ENCODE measurements around the gene FOXN4. TPM values are rescaled to one million over a fixed set of nuclear protein-coding genes. Genes with fewer than 3 reads are reported as not detected.

Gene FOXN4
- total and polyA plus RNA-seq, 9 of the 15 experiments (the other 6 are each of a cell fraction or from before 2014, with no cell fraction given) = not detected

GRCh38 chr12:109330282-109331230 is 21.5 kb upstream of the FOXN4 start:
- CTCF ChIA-PET (ENCODE audit: low intra/inter-chr PET ratio) = no interaction called here
- intact Hi-C loops (cut with micrococcal nuclease) = no loop called here
- WGBS (ENCODE audit: insufficient coverage, low coverage, missing lambda C conversion rate) = 3% methylated on average over 15 of the region's 16 CpGs
- POLR2A ChIA-PET = interaction anchor here (0.6 kb wide), 1 partner anchor 1054 kb away, joined by 3 read pairs; no protein-coding TSS in a partner anchor
- no peaks in the 10 kb centered on the region for H3K9me3 ChIP-seq (replicated peaks; ENCODE audit: control insufficient read depth, insufficient read depth, low read depth, low read length)
- H3K79me2 ChIP-seq (ENCODE audit: control insufficient read depth, insufficient read depth, low read length) = no peaks in the 10 kb centered on the region
- FAIRE-seq = no peak
- no peak overlapping the region for H2AFZ ChIP-seq (ENCODE audit: low read depth, low read length)
- no peak for ATAC-seq
- no TSS peak for BruUV-seq (replicated peaks)
- no peak overlapping the region for H3K4me3 ChIP-seq
- no peak overlapping the region for H3K9ac ChIP-seq (ENCODE audit: insufficient read depth in 1 of 2, low read depth in 2 of 2, low read length in 2 of 2)
- TF ChIP-seq ZNF41 (CRISPR knock-in tag; conservative IDR thresholded peaks at IDR 0.05) = no peak
- TF ChIP-seq SPI1 (IDR thresholded peaks at IDR 0.05; ENCODE audit: borderline replicate concordance, low read depth, low read length) = peak; percentile 90
- no peaks in the 10 kb centered on the region for H3K9me1 ChIP-seq (ENCODE audit: control insufficient read depth, insufficient read depth, low read length)
- H4K20me1 ChIP-seq (replicated peaks; ENCODE audit: control insufficient read depth, insufficient read depth, low read length) = no peaks in the 10 kb centered on the region
- H3K36me3 ChIP-seq (ENCODE audit: control insufficient read depth, insufficient read depth, low read length) = no peaks in the 10 kb centered on the region
- H3K27ac ChIP-seq (ENCODE audit: extremely low read depth, low read depth, low read length) = no peak overlapping the region
- in situ Hi-C loops (cut with MboI) = no loop called here
- peaks cover 15 to 32% of the 10 kb centered on the region in 2 experiments; a peak in 4 of 5 replicates for H3K27me3 ChIP-seq (ENCODE audit: control insufficient read depth in 2 of 2, insufficient read depth in 2 of 2, low read length in 2 of 2)
- no peaks in the 10 kb centered on the region for H3K4me1 ChIP-seq (replicated peaks in 1 of 2; ENCODE audit: control insufficient read depth in 2 of 2, insufficient read depth in 2 of 2, low read length in 2 of 2)
- no peak for DNase-seq (ENCODE audit: extremely low read depth in 1 of 4, low spot score in 3 of 4)
- no peak overlapping the region for H3K4me2 ChIP-seq (ENCODE audit: insufficient read depth, low read length)

GRCh38 chr12:109329686-109330085 is 20.6 kb upstream of the FOXN4 start:
- DNase-seq (ENCODE audit: extremely low read depth in 1 of 4, low spot score in 3 of 4) (no peak), ATAC-seq (no peak), FAIRE-seq (no peak)
- Histone ChIP-seq H3K4me1 (replicated peaks in 1 of 2; ENCODE audit: control insufficient read depth in 2 of 2, insufficient read depth in 2 of 2, low read length in 2 of 2) (no peaks in the 10 kb centered on the region), H3K9ac (ENCODE audit: insufficient read depth in 1 of 2, low read depth in 2 of 2, low read length in 2 of 2) (no peak overlapping the region), H2AFZ (ENCODE audit: low read depth, low read length) (no peak overlapping the region), H3K27me3 (ENCODE audit: control insufficient read depth in 2 of 2, insufficient read depth in 2 of 2, low read length in 2 of 2) (peaks cover 15 to 32% of the 10 kb centered on the region in 2 experiments; a peak in 4 of 5 replicates), H3K4me2 (ENCODE audit: insufficient read depth, low read length) (no peak overlapping the region), H3K9me3 (replicated peaks; ENCODE audit: control insufficient read depth, insufficient read depth, low read depth, low read length) (no peaks in the 10 kb centered on the region), H3K27ac (ENCODE audit: extremely low read depth, low read depth, low read length) (no peak overlapping the region), H3K4me3 (no peak overlapping the region), H3K79me2 (ENCODE audit: control insufficient read depth, insufficient read depth, low read length) (no peaks in the 10 kb centered on the region), H4K20me1 (replicated peaks; ENCODE audit: control insufficient read depth, insufficient read depth, low read length) (no peaks in the 10 kb centered on the region), H3K9me1 (ENCODE audit: control insufficient read depth, insufficient read depth, low read length) (no peaks in the 10 kb centered on the region), H3K36me3 (ENCODE audit: control insufficient read depth, insufficient read depth, low read length) (no peaks in the 10 kb centered on the region)
- intact Hi-C loops (cut with micrococcal nuclease) (no loop called here), in situ Hi-C loops (cut with MboI) (no loop called here)
- CTCF ChIA-PET (ENCODE audit: low intra/inter-chr PET ratio) = no interaction called here
- 2% methylated on average over 7 of the region's 7 CpGs for WGBS (ENCODE audit: insufficient coverage, low coverage, missing lambda C conversion rate)
- POLR2A ChIA-PET = interaction anchor here (0.6 kb wide), 1 partner anchor 448 kb away, joined by 3 read pairs; no protein-coding TSS in a partner anchor
- no TSS peak for BruUV-seq (replicated peaks)
- TF ChIP-seq BHLHE40 (IDR thresholded peaks at IDR 0.05; ENCODE audit: low read length) (no peak), FOS (IDR thresholded peaks at IDR 0.05; ENCODE audit: extremely low read depth, insufficient read length) (no peak), MECOM (CRISPR knock-in tag; IDR thresholded peaks at IDR 0.05) (no peak), RNF219 (CRISPR knock-in tag; IDR thresholded peaks at IDR 0.05) (no peak), FOXJ2 (tag; IDR thresholded peaks at IDR 0.05) (no peak), SP1 (CRISPR knock-in tag; IDR thresholded peaks at IDR 0.05) (no peak)
- TF ChIP-seq, protein P1, sequence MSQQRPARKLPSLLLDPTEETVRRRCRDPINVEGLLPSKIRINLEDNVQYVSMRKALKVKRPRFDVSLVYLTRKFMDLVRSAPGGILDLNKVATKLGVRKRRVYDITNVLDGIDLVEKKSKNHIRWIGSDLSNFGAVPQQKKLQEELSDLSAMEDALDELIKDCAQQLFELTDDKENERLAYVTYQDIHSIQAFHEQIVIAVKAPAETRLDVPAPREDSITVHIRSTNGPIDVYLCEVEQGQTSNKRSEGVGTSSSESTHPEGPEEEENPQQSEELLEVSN (IDR thresholded peaks at IDR 0.05; ENCODE audit: borderline replicate concordance in 1 of 2, extremely low read depth in 1 of 2, insufficient read depth in 1 of 2, insufficient read length in 1 of 2, low read depth in 1 of 2, low read length in 1 of 2, poor library complexity in 1 of 2, severe bottlenecking in 1 of 2) = no peak
